ENCODE results near the gene MICB. TPM values are rescaled to one million over a fixed set of nuclear protein-coding genes. Genes with fewer than 3 reads are reported as not detected.

MICB gene
- total RNA-seq, 1 experiment from 2014 or later, result 37.0 TPM

DNA sequence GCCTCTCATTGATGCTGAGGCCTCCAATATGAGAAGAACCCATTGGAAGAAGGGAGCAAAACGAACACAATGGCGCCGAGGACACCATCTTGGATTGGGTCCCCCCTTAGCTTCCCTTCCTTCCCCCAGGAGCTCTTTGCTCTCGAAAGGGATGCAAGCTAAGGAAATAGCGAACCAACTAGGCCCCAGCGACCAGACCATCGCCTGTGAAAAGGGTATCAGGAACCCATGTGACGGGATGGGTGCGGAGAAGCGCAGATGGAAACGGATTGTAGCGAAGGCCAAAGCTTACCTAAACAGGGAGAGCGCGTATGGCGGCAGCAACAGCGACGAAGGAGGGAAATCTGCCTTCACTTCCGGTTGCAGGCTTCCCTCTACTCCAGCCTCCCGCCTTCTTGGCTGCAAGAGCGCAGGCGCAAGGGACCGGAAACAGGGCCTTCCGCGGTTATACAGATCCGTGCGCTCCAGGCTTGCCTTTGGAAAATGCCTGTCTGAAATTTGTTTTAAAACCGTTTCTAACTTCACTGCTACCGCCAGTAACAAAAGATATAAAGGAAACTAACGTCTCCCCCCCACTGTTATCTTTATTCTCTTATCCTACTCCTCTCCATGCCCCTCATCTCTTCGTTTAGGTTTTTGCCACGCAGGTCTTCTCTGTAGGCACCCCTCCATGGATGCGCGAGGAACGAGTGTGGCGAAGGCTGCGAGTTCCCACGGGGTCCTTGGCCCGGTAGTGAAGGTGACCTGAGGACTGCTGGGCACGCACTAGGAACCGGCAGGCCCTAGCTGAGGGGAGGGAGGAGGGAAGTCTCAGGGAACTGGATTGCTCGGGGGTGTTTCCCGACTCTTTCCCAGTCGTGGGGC is 43.9 kb downstream of the MICB start, which contains the start of gene DDX39B (continued):
- TF ChIP-seq, protein P1, sequence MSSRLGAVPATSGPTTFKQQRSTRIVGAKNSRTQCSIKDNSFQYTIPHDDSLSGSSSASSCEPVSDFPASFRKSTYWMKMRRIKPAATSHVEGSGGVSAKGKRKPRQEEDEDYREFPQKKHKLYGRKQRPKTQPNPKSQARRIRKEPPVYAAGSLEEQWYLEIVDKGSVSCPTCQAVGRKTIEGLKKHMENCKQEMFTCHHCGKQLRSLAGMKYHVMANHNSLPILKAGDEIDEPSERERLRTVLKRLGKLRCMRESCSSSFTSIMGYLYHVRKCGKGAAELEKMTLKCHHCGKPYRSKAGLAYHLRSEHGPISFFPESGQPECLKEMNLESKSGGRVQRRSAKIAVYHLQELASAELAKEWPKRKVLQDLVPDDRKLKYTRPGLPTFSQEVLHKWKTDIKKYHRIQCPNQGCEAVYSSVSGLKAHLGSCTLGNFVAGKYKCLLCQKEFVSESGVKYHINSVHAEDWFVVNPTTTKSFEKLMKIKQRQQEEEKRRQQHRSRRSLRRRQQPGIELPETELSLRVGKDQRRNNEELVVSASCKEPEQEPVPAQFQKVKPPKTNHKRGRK (CRISPR knock-in tag; IDR thresholded peaks at IDR 0.05; ENCODE audit: borderline replicate concordance), result no peak
- TF ChIP-seq NFATC4 (CRISPR knock-in tag; IDR thresholded peaks at IDR 0.05), result no peak
- TF ChIP-seq KAT7 (CRISPR knock-in tag; IDR thresholded peaks at IDR 0.05; ENCODE audit: borderline replicate concordance), result 0 out of 2 replicates have a peak, but pooled peaks have one; percentile 46
- TF ChIP-seq, protein P2, sequence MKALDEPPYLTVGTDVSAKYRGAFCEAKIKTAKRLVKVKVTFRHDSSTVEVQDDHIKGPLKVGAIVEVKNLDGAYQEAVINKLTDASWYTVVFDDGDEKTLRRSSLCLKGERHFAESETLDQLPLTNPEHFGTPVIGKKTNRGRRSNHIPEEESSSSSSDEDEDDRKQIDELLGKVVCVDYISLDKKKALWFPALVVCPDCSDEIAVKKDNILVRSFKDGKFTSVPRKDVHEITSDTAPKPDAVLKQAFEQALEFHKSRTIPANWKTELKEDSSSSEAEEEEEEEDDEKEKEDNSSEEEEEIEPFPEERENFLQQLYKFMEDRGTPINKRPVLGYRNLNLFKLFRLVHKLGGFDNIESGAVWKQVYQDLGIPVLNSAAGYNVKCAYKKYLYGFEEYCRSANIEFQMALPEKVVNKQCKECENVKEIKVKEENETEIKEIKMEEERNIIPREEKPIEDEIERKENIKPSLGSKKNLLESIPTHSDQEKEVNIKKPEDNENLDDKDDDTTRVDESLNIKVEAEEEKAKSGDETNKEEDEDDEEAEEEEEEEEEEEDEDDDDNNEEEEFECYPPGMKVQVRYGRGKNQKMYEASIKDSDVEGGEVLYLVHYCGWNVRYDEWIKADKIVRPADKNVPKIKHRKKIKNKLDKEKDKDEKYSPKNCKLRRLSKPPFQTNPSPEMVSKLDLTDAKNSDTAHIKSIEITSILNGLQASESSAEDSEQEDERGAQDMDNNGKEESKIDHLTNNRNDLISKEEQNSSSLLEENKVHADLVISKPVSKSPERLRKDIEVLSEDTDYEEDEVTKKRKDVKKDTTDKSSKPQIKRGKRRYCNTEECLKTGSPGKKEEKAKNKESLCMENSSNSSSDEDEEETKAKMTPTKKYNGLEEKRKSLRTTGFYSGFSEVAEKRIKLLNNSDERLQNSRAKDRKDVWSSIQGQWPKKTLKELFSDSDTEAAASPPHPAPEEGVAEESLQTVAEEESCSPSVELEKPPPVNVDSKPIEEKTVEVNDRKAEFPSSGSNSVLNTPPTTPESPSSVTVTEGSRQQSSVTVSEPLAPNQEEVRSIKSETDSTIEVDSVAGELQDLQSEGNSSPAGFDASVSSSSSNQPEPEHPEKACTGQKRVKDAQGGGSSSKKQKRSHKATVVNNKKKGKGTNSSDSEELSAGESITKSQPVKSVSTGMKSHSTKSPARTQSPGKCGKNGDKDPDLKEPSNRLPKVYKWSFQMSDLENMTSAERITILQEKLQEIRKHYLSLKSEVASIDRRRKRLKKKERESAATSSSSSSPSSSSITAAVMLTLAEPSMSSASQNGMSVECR (CRISPR knock-in tag; IDR thresholded peaks at IDR 0.05; ENCODE audit: borderline replicate concordance), result peak; percentile 50; the same call in 1 of the 2 replicates
- TF ChIP-seq PREB (CRISPR knock-in tag; IDR thresholded peaks at IDR 0.05; ENCODE audit: borderline replicate concordance), result 0 out of 2 replicates have a peak, but pooled peaks have one; percentile 8
- TF ChIP-seq, protein P3, sequence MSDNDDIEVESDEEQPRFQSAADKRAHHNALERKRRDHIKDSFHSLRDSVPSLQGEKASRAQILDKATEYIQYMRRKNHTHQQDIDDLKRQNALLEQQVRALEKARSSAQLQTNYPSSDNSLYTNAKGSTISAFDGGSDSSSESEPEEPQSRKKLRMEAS (CRISPR knock-in tag; IDR thresholded peaks at IDR 0.05), result peak; percentile 79
- TF ChIP-seq, protein P4, sequence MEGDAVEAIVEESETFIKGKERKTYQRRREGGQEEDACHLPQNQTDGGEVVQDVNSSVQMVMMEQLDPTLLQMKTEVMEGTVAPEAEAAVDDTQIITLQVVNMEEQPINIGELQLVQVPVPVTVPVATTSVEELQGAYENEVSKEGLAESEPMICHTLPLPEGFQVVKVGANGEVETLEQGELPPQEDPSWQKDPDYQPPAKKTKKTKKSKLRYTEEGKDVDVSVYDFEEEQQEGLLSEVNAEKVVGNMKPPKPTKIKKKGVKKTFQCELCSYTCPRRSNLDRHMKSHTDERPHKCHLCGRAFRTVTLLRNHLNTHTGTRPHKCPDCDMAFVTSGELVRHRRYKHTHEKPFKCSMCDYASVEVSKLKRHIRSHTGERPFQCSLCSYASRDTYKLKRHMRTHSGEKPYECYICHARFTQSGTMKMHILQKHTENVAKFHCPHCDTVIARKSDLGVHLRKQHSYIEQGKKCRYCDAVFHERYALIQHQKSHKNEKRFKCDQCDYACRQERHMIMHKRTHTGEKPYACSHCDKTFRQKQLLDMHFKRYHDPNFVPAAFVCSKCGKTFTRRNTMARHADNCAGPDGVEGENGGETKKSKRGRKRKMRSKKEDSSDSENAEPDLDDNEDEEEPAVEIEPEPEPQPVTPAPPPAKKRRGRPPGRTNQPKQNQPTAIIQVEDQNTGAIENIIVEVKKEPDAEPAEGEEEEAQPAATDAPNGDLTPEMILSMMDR (IDR thresholded peaks at IDR 0.05), result no peak
- TF ChIP-seq, protein P5, sequence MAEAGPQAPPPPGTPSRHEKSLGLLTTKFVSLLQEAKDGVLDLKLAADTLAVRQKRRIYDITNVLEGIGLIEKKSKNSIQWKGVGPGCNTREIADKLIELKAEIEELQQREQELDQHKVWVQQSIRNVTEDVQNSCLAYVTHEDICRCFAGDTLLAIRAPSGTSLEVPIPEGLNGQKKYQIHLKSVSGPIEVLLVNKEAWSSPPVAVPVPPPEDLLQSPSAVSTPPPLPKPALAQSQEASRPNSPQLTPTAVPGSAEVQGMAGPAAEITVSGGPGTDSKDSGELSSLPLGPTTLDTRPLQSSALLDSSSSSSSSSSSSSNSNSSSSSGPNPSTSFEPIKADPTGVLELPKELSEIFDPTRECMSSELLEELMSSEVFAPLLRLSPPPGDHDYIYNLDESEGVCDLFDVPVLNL (CRISPR knock-in tag; IDR thresholded peaks at IDR 0.05; ENCODE audit: borderline replicate concordance, low read depth), result no peak
- peak; percentile 78; the same call in 1 of the 2 replicates for TF ChIP-seq E2F5 (CRISPR knock-in tag; IDR thresholded peaks at IDR 0.05)
- 0 out of 2 replicates have a peak, but pooled peaks have one; percentile 84 for TF ChIP-seq SMAD3 (CRISPR knock-in tag; IDR thresholded peaks at IDR 0.05; ENCODE audit: borderline replicate concordance)
- no peak; the same call in 1 of the 2 replicates for TF ChIP-seq NFYB (CRISPR knock-in tag; conservative IDR thresholded peaks at IDR 0.05; ENCODE audit: low read depth)
- TF ChIP-seq ELF4 (CRISPR knock-in tag; IDR thresholded peaks at IDR 0.05; ENCODE audit: low read depth), result no peak
- TF ChIP-seq ZNF232 (CRISPR knock-in tag; IDR thresholded peaks at IDR 0.05), result peak; percentile 73; the same call in 1 of the 2 replicates
- TF ChIP-seq SMAD4 (CRISPR knock-in tag; IDR thresholded peaks at IDR 0.05), result no peak
- peak; percentile 55; the same call in 1 of the 2 replicates for TF ChIP-seq FOXP4 (CRISPR knock-in tag; IDR thresholded peaks at IDR 0.05)
- no peak for TF ChIP-seq HMGA2 (CRISPR knock-in tag; IDR thresholded peaks at IDR 0.05)
- peak; percentile 96; the same call in 1 of the 2 replicates for TF ChIP-seq ESRRA (CRISPR knock-in tag; IDR thresholded peaks at IDR 0.05; ENCODE audit: borderline replicate concordance)
- TF ChIP-seq FOXP1 (CRISPR knock-in tag; IDR thresholded peaks at IDR 0.05; ENCODE audit: borderline replicate concordance), result peak; percentile 37; the same call in 1 of the 2 replicates
- TF ChIP-seq, protein P6, sequence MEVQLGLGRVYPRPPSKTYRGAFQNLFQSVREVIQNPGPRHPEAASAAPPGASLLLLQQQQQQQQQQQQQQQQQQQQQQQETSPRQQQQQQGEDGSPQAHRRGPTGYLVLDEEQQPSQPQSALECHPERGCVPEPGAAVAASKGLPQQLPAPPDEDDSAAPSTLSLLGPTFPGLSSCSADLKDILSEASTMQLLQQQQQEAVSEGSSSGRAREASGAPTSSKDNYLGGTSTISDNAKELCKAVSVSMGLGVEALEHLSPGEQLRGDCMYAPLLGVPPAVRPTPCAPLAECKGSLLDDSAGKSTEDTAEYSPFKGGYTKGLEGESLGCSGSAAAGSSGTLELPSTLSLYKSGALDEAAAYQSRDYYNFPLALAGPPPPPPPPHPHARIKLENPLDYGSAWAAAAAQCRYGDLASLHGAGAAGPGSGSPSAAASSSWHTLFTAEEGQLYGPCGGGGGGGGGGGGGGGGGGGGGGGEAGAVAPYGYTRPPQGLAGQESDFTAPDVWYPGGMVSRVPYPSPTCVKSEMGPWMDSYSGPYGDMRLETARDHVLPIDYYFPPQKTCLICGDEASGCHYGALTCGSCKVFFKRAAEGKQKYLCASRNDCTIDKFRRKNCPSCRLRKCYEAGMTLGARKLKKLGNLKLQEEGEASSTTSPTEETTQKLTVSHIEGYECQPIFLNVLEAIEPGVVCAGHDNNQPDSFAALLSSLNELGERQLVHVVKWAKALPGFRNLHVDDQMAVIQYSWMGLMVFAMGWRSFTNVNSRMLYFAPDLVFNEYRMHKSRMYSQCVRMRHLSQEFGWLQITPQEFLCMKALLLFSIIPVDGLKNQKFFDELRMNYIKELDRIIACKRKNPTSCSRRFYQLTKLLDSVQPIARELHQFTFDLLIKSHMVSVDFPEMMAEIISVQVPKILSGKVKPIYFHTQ (CRISPR knock-in tag; IDR thresholded peaks at IDR 0.05), result peak; percentile 51; the same call in 1 of the 2 replicates
- TF ChIP-seq NFE2L1 (CRISPR knock-in tag; IDR thresholded peaks at IDR 0.05), result 0 out of 2 replicates have a peak, but pooled peaks have one; percentile 23
